HG02642 (cell line): ENCODE data around the gene AHCYL1.

Source experiments
- ATAC-seq: cut with Tn5 transposase; IDR thresholded peaks from one replicate; pipeline ENCODE4 v1.9.1; 2021; ENCODE audit warnings: mild to moderate bottlenecking; ENCODE audit not compliant: unreplicated experiment, poor library complexity

AHCYL1 gene

GRCh38 chr1:110058591-110058990 lies 74.0 kb downstream of the AHCYL1 start:
- ATAC-seq: no peak

GRCh38 chr1:110059133-110059863 lies 74.7 kb downstream of the AHCYL1 start:
- no peak for ATAC-seq

GRCh38 chr1:110060034-110060661 lies 75.6 kb downstream of the AHCYL1 start:
- ATAC-seq: no peak

- ATAC-seq: no peak
Measured at GRCh38 chr1:110060662-110061060, 76.1 kb downstream of the AHCYL1 start.

GRCh38 chr1:110061341-110061740 lies 76.8 kb downstream of the AHCYL1 start:
- ATAC-seq: no peak

- no peak for ATAC-seq
Measured at GRCh38 chr1:110062612-110063011, 78.0 kb downstream of the AHCYL1 start.

- no peak for ATAC-seq
Measured at GRCh38 chr1:110063781-110064180, 79.2 kb downstream of the AHCYL1 start.

- no peak for ATAC-seq
Measured at GRCh38 chr1:110064576-110065337, 80.2 kb downstream of the AHCYL1 start.

GRCh38 chr1:110065841-110066240 lies 81.3 kb downstream of the AHCYL1 start:
- no peak for ATAC-seq

GRCh38 chr1:110067479-110067892 lies 82.9 kb downstream of the AHCYL1 start:
- ATAC-seq: no peak

GRCh38 chr1:110067893-110068645 lies 83.5 kb downstream of the AHCYL1 start:
- no peak for ATAC-seq

GRCh38 chr1:110068646-110069403 lies 84.3 kb downstream of the AHCYL1 start:
- no peak for ATAC-seq

- no peak for ATAC-seq
Measured at GRCh38 chr1:110069404-110070281, 85.1 kb downstream of the AHCYL1 start.

GRCh38 chr1:110070282-110070669 lies 85.7 kb downstream of the AHCYL1 start:
- no peak for ATAC-seq

GRCh38 chr1:110070671-110071242 lies 86.2 kb downstream of the AHCYL1 start, which contains the start of gene ALX3:
TSS of gene ALX3 (minus strand) at chr1:110070672. CDS start at chr1:110070612, 60 bp downstream.
- ATAC-seq: no peak
